ENCODE measurements around the gene GABRB3.

GABRB3 gene

GRCh38 chr15:26630857-26631256, 142.0 kb downstream of the GABRB3 start:
- no peak for DNase-seq (ENCODE audit: low spot score)

- peak; percentile 29 for DNase-seq (ENCODE audit: low spot score)
Observed at GRCh38 chr15:26628879-26629529, 143.9 kb downstream of the GABRB3 start.

- no peak for DNase-seq (ENCODE audit: low spot score)
Observed at GRCh38 chr15:26628071-26628470, 144.8 kb downstream of the GABRB3 start.

GRCh38 chr15:26624128-26624527, 148.7 kb downstream of the GABRB3 start:
- DNase-seq (ENCODE audit: low spot score) = no peak

- DNase-seq (ENCODE audit: low spot score) = no peak
Observed at GRCh38 chr15:26623071-26623470, 149.8 kb downstream of the GABRB3 start.

- no peak for DNase-seq (ENCODE audit: low spot score)
Observed at GRCh38 chr15:26621816-26622215, 151.1 kb downstream of the GABRB3 start.

- DNase-seq (ENCODE audit: low spot score) = no peak
Observed at GRCh38 chr15:26620528-26621458, 152.1 kb downstream of the GABRB3 start.

GRCh38 chr15:26615927-26616302, 157.0 kb downstream of the GABRB3 start:
- DNase-seq (ENCODE audit: low spot score) = no peak

- no peak for DNase-seq (ENCODE audit: low spot score)
Observed at GRCh38 chr15:26615188-26615926, 157.5 kb downstream of the GABRB3 start.

GRCh38 chr15:26614734-26615133, 158.1 kb downstream of the GABRB3 start:
- DNase-seq (ENCODE audit: low spot score) = no peak

- DNase-seq (ENCODE audit: low spot score) = no peak
Observed at GRCh38 chr15:26598704-26599103, 174.2 kb downstream of the GABRB3 start.

GRCh38 chr15:26595611-26596010, 177.3 kb downstream of the GABRB3 start:
- no peak for DNase-seq (ENCODE audit: low spot score)

- DNase-seq (ENCODE audit: low spot score) = no peak
Observed at GRCh38 chr15:26590676-26591075, 182.2 kb downstream of the GABRB3 start.

- DNase-seq (ENCODE audit: low spot score) = no peak
Observed at GRCh38 chr15:26582840-26583239, 190.0 kb downstream of the GABRB3 start.

- DNase-seq (ENCODE audit: low spot score) = no peak
Observed at GRCh38 chr15:26580943-26581342, 191.9 kb downstream of the GABRB3 start.

- DNase-seq (ENCODE audit: low spot score) = no peak
Observed at GRCh38 chr15:26572602-26573350, 200.1 kb downstream of the GABRB3 start.

GRCh38 chr15:26571346-26571745, 201.5 kb downstream of the GABRB3 start:
- no peak for DNase-seq (ENCODE audit: low spot score)

- no peak for DNase-seq (ENCODE audit: low spot score)
Observed at GRCh38 chr15:26565542-26565941, 207.3 kb downstream of the GABRB3 start.

- DNase-seq (ENCODE audit: low spot score) = no peak
Observed at GRCh38 chr15:26564361-26564760, 208.5 kb downstream of the GABRB3 start.

GRCh38 chr15:26562336-26562735, 210.5 kb downstream of the GABRB3 start:
- no peak for DNase-seq (ENCODE audit: low spot score)

- DNase-seq (ENCODE audit: low spot score) = no peak
Observed at GRCh38 chr15:26561896-26562295, 211.0 kb downstream of the GABRB3 start.

- no peak for DNase-seq (ENCODE audit: low spot score)
Observed at GRCh38 chr15:26561130-26561529, 211.7 kb downstream of the GABRB3 start.

All from hematopoietic multipotent progenitor cell treated with erythropoietin and hydrocortisone succinate and interleukin-3 and kit ligand, for 15 days (in vitro differentiated cells).